ENCODE measurements around the gene UBXN6. TPM values are rescaled to one million over a fixed set of nuclear protein-coding genes. Genes with fewer than 3 reads are reported as not detected.

The UBXN6 gene
- total RNA-seq, 4 donors from 2014 or later: 72.2 to 314 (median 132) TPM

- no peaks in the 10 kb centered on the region for H3K27me3 ChIP-seq
- WGBS, 2 donors (ENCODE audit: low coverage in 1 of 2): 90 to 94% methylated on average over 2 to 16 of the region's 16 CpGs
- H3K4me3 ChIP-seq: no peak overlapping the region
- TF ChIP-seq POLR2AphosphoS5 (IDR thresholded peaks at IDR 0.05) (no peak), POLR2A (IDR thresholded peaks at IDR 0.05) (no peak), CTCF (IDR thresholded peaks at IDR 0.05) (no peak), EP300 (IDR thresholded peaks at IDR 0.05; ENCODE audit: low read depth) (no peak)
- intact Hi-C loops (cut with DNase I; ENCODE audit: low total_unique reads): no loop called here
- no peaks in the 10 kb centered on the region for H3K4me1 ChIP-seq
- in situ Hi-C loops (cut with MboI; ENCODE audit: low pct_ligation_motif_present in 1 of 4, low pct_unique_long_range_greater_than_20kb in 1 of 4, low sequenced_read_pairs in 3 of 4): no loop called here
- peaks cover 0 to 5% (median 2%) of the 10 kb centered on the region in 4 donors for H3K36me3 ChIP-seq
- no peak for DNase-seq
- H3K27ac ChIP-seq: no peak overlapping the region
- no peaks in the 10 kb centered on the region for H3K9me3 ChIP-seq
These were observed 28.3 kb downstream of the UBXN6 start for GRCh38 chr19:4429256-4429655.

GRCh38 chr19:4428326-4428975, 29.1 kb downstream of the UBXN6 start:
- no peak for TF ChIP-seq POLR2AphosphoS5 (IDR thresholded peaks at IDR 0.05)
- no peak for TF ChIP-seq CTCF (IDR thresholded peaks at IDR 0.05)
- TF ChIP-seq POLR2A (IDR thresholded peaks at IDR 0.05): no peak
- TF ChIP-seq EP300 (IDR thresholded peaks at IDR 0.05; ENCODE audit: low read depth): no peak
- WGBS, 2 donors (ENCODE audit: low coverage in 1 of 2): 95% methylated on average over 20 of the region's 20 CpGs; no CpG with 5 or more reads in 1 of the 2 donors
- Histone ChIP-seq H3K9me3 (no peaks in the 10 kb centered on the region), H3K27me3 (no peaks in the 10 kb centered on the region), H3K4me1 (no peaks in the 10 kb centered on the region), H3K36me3 (peaks cover 0 to 5% (median 2%) of the 10 kb centered on the region in 4 donors), H3K4me3 (no peak overlapping the region), H3K27ac (no peak overlapping the region)
- DNase-seq: no peak
- intact Hi-C loops (cut with DNase I; ENCODE audit: low total_unique reads) (no loop called here), in situ Hi-C loops (cut with MboI; ENCODE audit: low pct_ligation_motif_present in 1 of 4, low pct_unique_long_range_greater_than_20kb in 1 of 4, low sequenced_read_pairs in 3 of 4) (no loop called here)

- WGBS, 2 donors (ENCODE audit: low coverage in 1 of 2): 90 to 100% methylated on average over 3 to 6 of the region's 6 CpGs
- no peaks in the 10 kb centered on the region for H3K27me3 ChIP-seq
- H3K36me3 ChIP-seq: no peaks in the 10 kb centered on the region
- H3K4me1 ChIP-seq: no peaks in the 10 kb centered on the region
- no peak for TF ChIP-seq EP300 (IDR thresholded peaks at IDR 0.05; ENCODE audit: low read depth)
- TF ChIP-seq CTCF (IDR thresholded peaks at IDR 0.05): no peak
- TF ChIP-seq POLR2AphosphoS5 (IDR thresholded peaks at IDR 0.05): no peak
- no peak for TF ChIP-seq POLR2A (IDR thresholded peaks at IDR 0.05)
- in situ Hi-C loops (cut with MboI; ENCODE audit: low pct_ligation_motif_present in 1 of 4, low pct_unique_long_range_greater_than_20kb in 1 of 4, low sequenced_read_pairs in 3 of 4) (no loop called here), intact Hi-C loops (cut with DNase I; ENCODE audit: low total_unique reads) (no loop called here)
- no peaks in the 10 kb centered on the region for H3K9me3 ChIP-seq
- H3K4me3 ChIP-seq: no peak overlapping the region
- no peak for DNase-seq
- no peak overlapping the region for H3K27ac ChIP-seq
These were observed 32.1 kb downstream of the UBXN6 start for GRCh38 chr19:4425537-4425936.

- no peak for DNase-seq
- no peaks in the 10 kb centered on the region for H3K36me3 ChIP-seq
- in situ Hi-C loops (cut with MboI; ENCODE audit: low pct_ligation_motif_present in 1 of 4, low pct_unique_long_range_greater_than_20kb in 1 of 4, low sequenced_read_pairs in 3 of 4): no loop called here
These were observed 34.0 kb downstream of the UBXN6 start for GRCh38 chr19:4423416-4424126.

More at GRCh38 chr19:4423416-4424126, 34.0 kb downstream of the UBXN6 start:
- intact Hi-C loops (cut with DNase I; ENCODE audit: low total_unique reads): no loop called here
- H3K4me3 ChIP-seq: no peak overlapping the region
- no peaks in the 10 kb centered on the region for H3K27me3 ChIP-seq
- TF ChIP-seq EP300 (IDR thresholded peaks at IDR 0.05; ENCODE audit: low read depth) (no peak), POLR2AphosphoS5 (IDR thresholded peaks at IDR 0.05) (no peak), POLR2A (IDR thresholded peaks at IDR 0.05) (no peak)
- H3K9me3 ChIP-seq: no peaks in the 10 kb centered on the region
- WGBS, 2 donors (ENCODE audit: low coverage in 1 of 2): 91 to 96% methylated on average over 7 to 16 of the region's 16 CpGs
- no peak overlapping the region for H3K27ac ChIP-seq
- H3K4me1 ChIP-seq: no peaks in the 10 kb centered on the region
